HUES64 (cell line): ENCODE data around the gene PER3.

Experiments used
- H3K27ac ChIP-seq: 2 replicates; pipeline ENCODE4 v1.7.0; 2013; ENCODE audit warnings: low read depth, low read length, inconsistent platforms
- H3K27me3 ChIP-seq: 2 replicates; pipeline ENCODE4 v1.6.1; 2013; ENCODE audit warnings: mild to moderate bottlenecking, low read length; ENCODE audit not compliant: insufficient read depth
- H3K36me3 ChIP-seq: 2 replicates; pipeline ENCODE4 v1.6.1; 2013; ENCODE audit warnings: mild to moderate bottlenecking, low read length; ENCODE audit not compliant: insufficient read depth
- H3K4me1 ChIP-seq: 2 replicates; pipeline ENCODE4 v1.6.1; 2013; ENCODE audit warnings: mild to moderate bottlenecking, low read length, moderate library complexity; ENCODE audit not compliant: insufficient read depth
- H3K4me3 ChIP-seq: 2 replicates; pipeline ENCODE4 v1.5.1; 2013; ENCODE audit warnings: mild to moderate bottlenecking, low read length, moderate library complexity
- H3K9ac ChIP-seq: 2 replicates; pipeline ENCODE4 v1.6.1; 2013; ENCODE audit warnings: mild to moderate bottlenecking, low read depth, low read length
- H3K9me3 ChIP-seq: 2 replicates; pipeline ENCODE4 v1.6.1; 2013; ENCODE audit warnings: low read depth, low read length; ENCODE audit not compliant: insufficient read depth
- WGBS: fragments of 150-250, 120-280 bp; methylation state at CpG from one replicate; pipeline ENCODE4 v1.1.7; 2013; ENCODE audit warnings: missing lambda C conversion rate; 5-methylcytosine and 5-hydroxymethylcytosine counted together

Gene PER3

DNA sequence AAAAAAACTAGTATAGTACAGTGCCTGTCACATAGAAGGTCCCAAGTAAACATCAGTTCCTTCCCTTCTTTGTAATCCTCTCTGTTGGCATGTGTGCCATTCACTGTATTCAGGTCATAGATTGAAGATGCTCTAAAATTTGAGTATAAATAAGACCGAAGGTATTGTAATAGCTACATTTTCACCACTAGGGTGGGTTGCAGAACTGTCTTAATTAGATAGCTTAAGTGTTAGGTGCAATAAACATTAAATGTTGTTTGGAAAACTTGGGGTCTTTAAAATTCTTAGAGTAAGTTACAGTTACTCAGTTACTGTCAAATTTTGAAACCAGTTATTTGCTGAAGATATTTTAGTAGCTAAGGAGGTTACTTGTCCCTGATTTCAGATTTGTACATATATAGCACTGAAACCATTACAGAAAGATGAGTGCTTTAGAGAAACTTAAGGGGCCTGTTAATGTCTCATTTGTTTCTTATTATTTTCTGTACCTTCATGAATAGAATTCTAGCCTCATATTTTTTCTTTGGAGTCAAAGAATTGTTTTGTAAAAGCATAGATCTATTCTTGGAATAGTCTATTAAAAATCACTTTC is 24.3 kb downstream of the PER3 start:
- no peak overlapping the region for H3K27ac ChIP-seq
- no peak overlapping the region for H3K4me3 ChIP-seq
- no peak overlapping the region for H3K9ac ChIP-seq
- peaks cover 7% of the 10 kb centered on the region for H3K9me3 ChIP-seq
- WGBS, result 70% methylated on average over 1 of the region's 1 CpG
- no peaks in the 10 kb centered on the region for H3K27me3 ChIP-seq
- peaks cover 62% of the 10 kb centered on the region for H3K36me3 ChIP-seq
- no peaks in the 10 kb centered on the region for H3K4me1 ChIP-seq

DNA sequence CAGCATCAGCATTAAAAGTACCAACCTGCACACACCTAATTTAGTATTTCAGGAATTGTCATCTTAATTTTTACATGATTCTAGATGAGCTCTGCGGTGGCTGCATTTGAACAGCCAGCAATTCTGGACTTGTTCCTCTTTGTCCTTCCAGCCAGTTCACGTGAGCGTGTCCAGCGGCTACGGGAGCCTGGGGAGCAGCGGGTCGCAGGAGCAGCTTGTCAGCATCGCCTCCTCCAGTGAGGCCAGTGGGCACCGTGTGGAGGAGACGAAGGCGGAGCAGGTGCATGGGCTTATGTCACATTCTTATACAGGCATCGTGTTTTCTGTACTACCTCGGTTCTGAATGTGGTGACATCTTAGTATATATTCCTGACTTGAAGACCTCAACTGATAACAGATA is 25.7 kb downstream of the PER3 start:
- H3K9me3 ChIP-seq, result peaks cover 17% of the 10 kb centered on the region
- no peak overlapping the region for H3K27ac ChIP-seq
- no peaks in the 10 kb centered on the region for H3K4me1 ChIP-seq
- WGBS, result 95% methylated on average over 12 of the region's 13 CpGs
- no peak overlapping the region for H3K9ac ChIP-seq
- H3K4me3 ChIP-seq, result no peak overlapping the region
- H3K27me3 ChIP-seq, result no peaks in the 10 kb centered on the region
- peaks cover 58% of the 10 kb centered on the region for H3K36me3 ChIP-seq

DNA sequence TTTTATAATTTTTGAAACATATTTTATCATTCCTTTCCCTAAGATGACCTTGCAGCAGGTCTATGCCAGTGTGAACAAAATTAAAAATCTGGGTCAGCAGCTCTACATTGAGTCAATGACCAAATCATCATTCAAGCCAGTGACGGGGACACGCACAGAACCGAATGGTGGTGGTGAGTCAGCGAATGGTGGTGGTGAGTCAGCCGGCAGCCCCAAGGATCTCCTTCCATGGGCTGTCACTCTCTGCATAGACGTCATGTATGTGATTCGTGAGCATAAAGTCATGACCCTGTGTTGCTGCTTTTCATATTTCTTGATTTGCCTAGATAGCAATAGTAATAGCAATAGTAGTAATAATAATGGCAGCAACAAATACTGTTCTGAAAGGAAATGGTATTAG is 26.3 kb downstream of the PER3 start:
- no peak overlapping the region for H3K9ac ChIP-seq
- H3K4me1 ChIP-seq, result no peaks in the 10 kb centered on the region
- no peak overlapping the region for H3K4me3 ChIP-seq
- H3K27ac ChIP-seq, result no peak overlapping the region
- peaks cover 54% of the 10 kb centered on the region for H3K36me3 ChIP-seq
- WGBS, result 94% methylated on average over 7 of the region's 7 CpGs
- H3K9me3 ChIP-seq, result peaks cover 22% of the 10 kb centered on the region
- no peaks in the 10 kb centered on the region for H3K27me3 ChIP-seq

DNA sequence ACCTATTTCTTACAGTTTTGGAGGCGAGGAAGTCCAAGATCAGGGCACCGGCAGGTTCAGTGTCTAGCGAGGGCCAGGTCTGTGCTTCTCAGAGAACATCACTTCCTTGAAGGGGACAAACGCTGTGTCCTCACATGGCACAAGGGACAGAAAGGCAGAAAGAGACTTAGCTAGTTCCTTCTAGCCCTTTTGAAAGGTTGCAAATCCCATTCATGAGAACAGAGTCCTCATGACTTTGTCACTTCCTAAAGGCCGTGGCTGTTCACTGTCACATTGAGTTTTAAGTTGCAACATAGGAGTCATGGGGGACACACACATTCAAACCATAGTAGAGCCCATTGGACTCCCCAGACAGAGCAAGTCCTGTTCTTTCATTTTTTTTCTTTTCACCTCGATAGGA is 27.4 kb downstream of the PER3 start:
- H3K27ac ChIP-seq, result no peak overlapping the region
- H3K4me1 ChIP-seq, result no peaks in the 10 kb centered on the region
- H3K9ac ChIP-seq, result no peak overlapping the region
- peaks cover 22% of the 10 kb centered on the region for H3K9me3 ChIP-seq
- WGBS, result 94% methylated on average over 6 of the region's 6 CpGs
- H3K36me3 ChIP-seq, result peaks cover 45% of the 10 kb centered on the region
- no peaks in the 10 kb centered on the region for H3K27me3 ChIP-seq
- no peak overlapping the region for H3K4me3 ChIP-seq

DNA sequence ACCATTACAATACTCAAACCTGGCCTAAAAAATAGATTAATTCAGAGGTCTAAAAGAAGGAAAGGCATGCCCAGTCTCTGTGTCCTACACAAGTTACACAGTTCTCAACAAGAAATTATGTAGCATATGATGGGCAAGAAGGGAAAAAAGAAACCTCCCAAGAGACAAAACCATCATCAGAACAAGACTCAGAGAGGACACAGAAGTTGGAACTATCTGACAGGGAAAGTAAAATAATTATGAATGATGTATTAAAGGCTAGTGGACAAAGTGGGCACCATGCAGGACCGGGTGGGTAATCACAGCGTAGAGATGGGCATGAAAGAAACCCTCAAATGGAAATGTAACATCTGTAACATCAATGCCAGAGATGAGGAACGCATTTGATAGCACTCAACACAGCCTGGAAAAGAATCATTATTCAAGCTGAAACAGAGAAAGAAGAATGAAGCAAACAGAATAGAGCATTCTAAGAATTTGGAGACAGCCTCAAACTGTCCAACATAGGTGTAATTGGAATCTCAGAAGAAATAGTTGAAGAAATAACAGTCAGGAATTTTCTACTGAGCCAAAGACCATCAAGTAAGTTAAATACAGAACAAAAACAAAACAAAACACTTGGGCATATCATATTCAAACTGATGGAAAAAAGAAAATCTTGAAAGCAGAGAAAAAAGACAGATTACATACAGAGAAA is 29.7 kb downstream of the PER3 start:
- Histone ChIP-seq H3K27ac (no peak overlapping the region), H3K9ac (no peak overlapping the region), H3K36me3 (peaks cover 45% of the 10 kb centered on the region), H3K27me3 (no peaks in the 10 kb centered on the region), H3K4me3 (no peak overlapping the region), H3K9me3 (peaks cover 22% of the 10 kb centered on the region), H3K4me1 (no peaks in the 10 kb centered on the region)
- WGBS, result 77% methylated on average over 3 of the region's 3 CpGs

DNA sequence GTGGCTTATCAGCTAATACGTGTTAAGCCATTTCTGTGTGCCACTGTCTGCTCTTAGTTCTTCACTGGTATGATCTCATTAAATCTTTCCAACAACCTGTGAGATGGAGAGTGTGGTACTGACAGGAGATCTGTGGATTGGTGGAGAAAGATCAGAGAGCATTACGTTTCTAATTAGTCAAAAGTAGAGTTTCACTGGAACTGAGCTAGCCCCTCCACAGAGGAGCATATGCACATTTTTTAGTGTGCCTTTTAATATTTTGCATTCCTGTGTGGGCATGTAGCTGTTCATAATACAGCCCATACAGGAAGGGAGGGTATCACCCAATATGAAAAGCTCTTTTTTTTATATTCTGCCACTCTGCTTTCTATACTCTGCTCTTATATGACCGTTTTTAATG is 37.2 kb downstream of the PER3 start:
- peaks cover 32% of the 10 kb centered on the region for H3K36me3 ChIP-seq
- no peaks in the 10 kb centered on the region for H3K4me1 ChIP-seq
- 93% methylated on average over 2 of the region's 3 CpGs for whole genome bisulfite sequencing
- H3K9me3 ChIP-seq, result no peaks in the 10 kb centered on the region
- no peaks in the 10 kb centered on the region; the same call in 1 of the 2 replicates for H3K27me3 ChIP-seq
- no peak overlapping the region for H3K4me3 ChIP-seq
- no peak overlapping the region for H3K9ac ChIP-seq
- no peak overlapping the region for H3K27ac ChIP-seq

DNA sequence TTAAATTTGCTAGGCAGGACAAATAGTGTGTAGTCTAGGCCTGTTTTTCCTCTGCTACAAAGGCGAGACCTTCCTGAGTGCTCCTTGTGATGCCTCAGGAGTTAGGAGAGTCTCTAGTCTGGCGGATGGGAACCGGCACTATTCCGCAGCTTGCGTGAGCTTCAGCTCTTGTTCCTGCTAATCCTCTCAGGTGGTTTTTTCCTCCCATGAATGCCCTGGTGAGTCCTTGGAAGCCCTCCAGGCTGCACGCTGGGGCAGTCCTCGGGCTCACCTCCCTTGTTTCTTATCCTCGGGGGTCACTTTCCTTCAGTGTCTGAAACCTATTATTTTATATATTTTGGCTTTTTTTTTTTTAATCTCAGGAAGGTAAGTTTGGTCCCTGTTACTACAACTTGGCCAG is 40.6 kb downstream of the PER3 start:
- no peak overlapping the region for H3K9ac ChIP-seq
- no peaks in the 10 kb centered on the region for H3K4me1 ChIP-seq
- no peaks in the 10 kb centered on the region for H3K9me3 ChIP-seq
- H3K27me3 ChIP-seq, result no peaks in the 10 kb centered on the region; the same call in 1 of the 2 replicates
- H3K4me3 ChIP-seq, result no peak overlapping the region
- 96% methylated on average over 7 of the region's 8 CpGs for WGBS
- no peak overlapping the region for H3K27ac ChIP-seq
- peaks cover 54% of the 10 kb centered on the region for H3K36me3 ChIP-seq

DNA sequence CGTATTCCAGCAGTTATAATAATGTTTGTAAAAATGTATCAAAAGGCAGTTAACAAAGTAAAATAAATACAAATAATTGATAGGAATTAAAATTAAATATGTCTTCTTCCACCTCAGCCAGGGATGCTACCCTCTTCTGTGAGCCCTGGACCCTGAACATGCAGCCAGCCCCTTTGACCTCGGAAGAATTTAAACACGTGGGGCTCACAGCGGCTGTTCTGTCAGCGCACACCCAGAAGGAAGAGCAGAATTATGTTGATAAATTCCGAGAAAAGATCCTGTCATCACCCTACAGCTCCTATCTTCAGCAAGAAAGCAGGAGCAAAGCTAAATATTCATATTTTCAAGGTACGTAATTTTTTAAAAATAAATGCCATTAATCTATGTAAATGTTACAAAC is 42.3 kb downstream of the PER3 start:
- Histone ChIP-seq H3K9me3 (no peaks in the 10 kb centered on the region), H3K9ac (no peak overlapping the region), H3K4me3 (no peak overlapping the region), H3K36me3 (peaks cover 48% of the 10 kb centered on the region), H3K27ac (no peak overlapping the region), H3K4me1 (no peaks in the 10 kb centered on the region), H3K27me3 (no peaks in the 10 kb centered on the region; the same call in 1 of the 2 replicates)
- 93% methylated on average over 6 of the region's 7 CpGs for WGBS

DNA sequence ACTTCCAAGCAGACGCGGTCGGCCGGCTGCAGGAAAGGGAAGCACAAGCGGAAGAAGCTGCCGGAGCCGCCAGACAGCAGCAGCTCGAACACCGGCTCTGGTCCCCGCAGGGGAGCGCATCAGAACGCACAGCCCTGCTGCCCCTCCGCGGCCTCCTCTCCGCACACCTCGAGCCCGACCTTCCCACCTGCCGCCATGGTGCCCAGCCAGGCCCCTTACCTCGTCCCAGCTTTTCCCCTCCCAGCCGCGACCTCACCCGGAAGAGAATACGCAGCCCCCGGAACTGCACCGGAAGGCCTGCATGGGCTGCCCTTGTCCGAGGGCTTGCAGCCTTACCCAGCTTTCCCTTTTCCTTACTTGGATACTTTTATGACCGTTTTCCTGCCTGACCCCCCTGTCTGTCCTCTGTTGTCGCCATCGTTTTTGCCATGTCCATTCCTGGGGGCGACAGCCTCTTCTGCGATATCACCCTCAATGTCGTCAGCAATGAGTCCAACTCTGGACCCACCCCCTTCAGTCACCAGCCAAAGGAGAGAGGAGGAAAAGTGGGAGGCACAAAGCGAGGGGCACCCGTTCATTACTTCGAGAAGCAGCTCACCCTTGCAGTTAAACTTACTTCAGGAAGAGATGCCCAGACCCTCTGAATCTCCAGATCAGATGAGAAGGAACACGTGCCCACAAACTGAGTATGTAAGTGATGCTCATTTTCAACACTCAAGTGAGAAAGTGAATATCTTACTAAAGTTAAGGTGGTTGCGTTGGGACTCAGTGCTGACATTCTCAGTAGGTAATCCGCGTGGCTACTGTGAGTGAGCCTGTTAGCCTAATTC is 43.2 kb downstream of the PER3 start:
- Histone ChIP-seq H3K4me1 (no peaks in the 10 kb centered on the region), H3K27ac (no peak overlapping the region), H3K9me3 (no peaks in the 10 kb centered on the region), H3K27me3 (no peaks in the 10 kb centered on the region; the same call in 1 of the 2 replicates), H3K9ac (no peak overlapping the region), H3K4me3 (no peak overlapping the region), H3K36me3 (peaks cover 44% of the 10 kb centered on the region)
- 94% methylated on average over 39 of the region's 39 CpGs for WGBS

DNA sequence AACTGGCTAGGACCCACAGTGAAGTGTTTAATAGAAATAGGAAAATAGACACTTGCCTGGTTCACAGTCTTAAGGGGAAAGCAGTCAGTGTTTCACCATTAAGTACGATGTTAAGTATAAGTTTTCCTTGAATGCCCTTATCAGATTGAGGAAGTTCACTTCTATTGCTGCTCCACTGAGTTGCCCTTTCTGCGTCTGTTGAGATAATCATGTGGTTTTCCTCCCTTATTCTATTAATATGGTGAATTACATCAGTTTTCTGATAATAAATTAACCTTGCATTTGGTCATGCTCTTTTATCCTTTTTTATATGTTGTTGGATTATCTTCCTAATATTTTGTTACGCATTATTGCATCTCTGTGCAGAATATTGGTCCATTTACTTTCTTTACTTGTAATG is 47.4 kb downstream of the PER3 start:
- WGBS, result 97% methylated on average over 2 of the region's 3 CpGs
- Histone ChIP-seq H3K4me1 (no peaks in the 10 kb centered on the region), H3K27me3 (no peaks in the 10 kb centered on the region), H3K36me3 (peaks cover 39% of the 10 kb centered on the region), H3K27ac (no peak overlapping the region), H3K9me3 (no peaks in the 10 kb centered on the region), H3K4me3 (no peak overlapping the region), H3K9ac (no peak overlapping the region)

DNA sequence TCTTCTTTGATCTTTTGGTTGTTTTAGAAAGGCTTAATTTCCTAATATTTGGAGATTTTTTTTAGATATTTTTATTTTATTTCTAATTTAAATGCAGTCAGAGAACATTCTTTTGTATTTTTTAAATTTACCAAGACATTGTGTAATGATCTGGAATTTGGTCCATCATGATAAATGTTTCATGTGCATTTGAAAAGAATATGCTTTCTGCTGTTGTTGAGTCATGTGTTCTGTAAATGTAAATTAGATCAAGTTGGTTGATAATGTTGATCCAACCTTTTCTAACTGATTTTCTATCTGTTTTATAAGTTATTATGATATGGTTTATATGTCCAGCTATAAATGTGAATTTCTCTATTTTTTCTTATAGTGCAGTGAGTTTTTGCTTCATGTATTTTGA is 48.9 kb downstream of the PER3 start:
- Histone ChIP-seq H3K27ac (no peak overlapping the region), H3K9ac (no peak overlapping the region), H3K27me3 (no peaks in the 10 kb centered on the region), H3K4me1 (no peaks in the 10 kb centered on the region), H3K4me3 (no peak overlapping the region), H3K9me3 (0 out of 2 replicates have a peak, but pooled peaks cover 4% of the 10 kb centered on the region), H3K36me3 (peaks cover 40% of the 10 kb centered on the region)
